OCI-LY1 (cell line): ENCODE results near the gene TNN.

Source experiments
- CTCF ChIP-seq: fragments of 200-600 bp; sonication (generic), shearing (Covaris generic); IDR thresholded peaks from 2 replicates; pipeline ENCODE4 v1.5.1; 2017; ENCODE audit warnings: mild to moderate bottlenecking, antibody characterized with exemption, low read length, moderate library complexity, mixed read lengths
- EZH2 ChIP-seq: fragments of 200-600 bp; sonication (generic), shearing (Covaris generic); IDR thresholded peaks from 2 replicates; pipeline ENCODE4 v1.8.0; 2017; ENCODE audit warnings: borderline replicate concordance, mixed run types, mild to moderate bottlenecking, antibody characterized with exemption, low read length, moderate library complexity, mixed read lengths

DNA sequence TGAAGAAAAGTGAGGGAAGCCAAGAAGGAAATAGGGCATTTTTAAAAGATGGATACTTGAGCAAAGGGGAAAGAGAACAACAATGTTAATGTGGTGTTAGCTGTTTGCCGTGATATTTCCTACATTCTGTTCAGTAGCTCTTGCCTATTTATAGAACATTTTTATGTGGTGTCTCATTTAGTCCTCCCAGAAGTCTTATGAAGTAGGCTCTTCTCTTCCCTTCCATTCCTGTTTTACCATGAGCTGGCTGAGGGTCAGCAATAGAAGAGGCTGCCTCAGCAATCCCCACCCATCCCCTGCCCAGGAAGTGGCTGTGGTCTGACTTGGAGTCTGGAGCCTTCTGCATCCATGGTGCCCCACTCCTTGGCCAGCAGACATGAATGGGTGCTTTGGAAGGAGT is 64.8 kb downstream of the TNN start:
- no peak for TF ChIP-seq CTCF
- TF ChIP-seq EZH2 = no peak
